Peyer's patch (tissue), 4 donors: ENCODE measurements around the gene SLU7. TPM values are rescaled to one million over a fixed set of nuclear protein-coding genes. Genes with fewer than 3 reads are reported as not detected.

ENCODE experiments used
- DNase-seq, 3 donors: peaks; one replicate each; pipeline ENCODE4 v3.0.0-alpha.2; 2017 to 2019
- H3K27ac ChIP-seq, 4 donors: fragments of 200-600 bp; sonication (generic); one replicate each; pipeline ENCODE4 v1.5.1; 2016 to 2019
- H3K27me3 ChIP-seq, 2 donors: fragments of 200-600 bp; sonication (generic); one replicate each; pipeline ENCODE4 v1.5.1; 2019
- H3K36me3 ChIP-seq, 3 donors: fragments of 200-600 bp; sonication (generic); one replicate each; pipeline ENCODE4 v1.5.1; 2016 to 2019
- H3K4me1 ChIP-seq, 4 donors: fragments of 200-600 bp; sonication (generic); one replicate each; pipeline ENCODE4 v1.5.1; 2016 to 2019
- H3K4me3 ChIP-seq, 4 donors: fragments of 200-600 bp; sonication (generic); 1 replicate in 3 of 4; 2 replicates in 1 of 4; pipeline ENCODE4 v1.5.1; 2016 to 2019; ENCODE audit warnings: mild to moderate bottlenecking in 1 of 4
- H3K9me3 ChIP-seq, 4 donors: fragments of 200-600 bp; sonication (generic); one replicate each; pipeline ENCODE4 v1.5.1; 2016 to 2019; ENCODE audit warnings: mild to moderate bottlenecking in 1 of 4
- CTCF ChIP-seq, 6 experiments: fragments of 450-650 bp in 4 of 6; fragments of 200-600 bp in 2 of 6; sonication (generic) in 1 of 6; IDR thresholded peaks; one replicate each; pipeline ENCODE4 v1.5.1; 2017 to 2019; ENCODE audit warnings: antibody characterized with exemption in 6 of 6, mild to moderate bottlenecking in 3 of 6, moderate library complexity in 1 of 6
- POLR2A ChIP-seq, 2 donors: fragments of 450-650 bp; IDR thresholded peaks; one replicate each; pipeline ENCODE4 v1.5.1; 2017; ENCODE audit warnings: antibody characterized with exemption in 2 of 2, mild to moderate bottlenecking in 2 of 2, moderate library complexity in 2 of 2
- total RNA-seq, 4 donors: library from RNA; depleted of rRNA; stranded (reverse); fragments of >200 nt; gene quantifications; one replicate each; pipeline ENCODE4 v1.1.0, GENCODE V29; 2016

Gene SLU7
- total RNA-seq, 4 donors from 2014 or later: 45.5 to 94.9 (median 61.1) TPM

GRCh38 chr5:160466116-160466515 lies 47.2 kb upstream of the SLU7 start:
- DNase-seq: no peak
- peaks cover 0 to 20% (median 2%) of the 10 kb centered on the region in 4 donors for H3K4me1 ChIP-seq
- H3K4me3 ChIP-seq: no peak overlapping the region
- H3K36me3 ChIP-seq: no peaks in the 10 kb centered on the region
- no peaks in the 10 kb centered on the region for H3K27me3 ChIP-seq
- no peak overlapping the region for H3K27ac ChIP-seq
- no peaks in the 10 kb centered on the region for H3K9me3 ChIP-seq
- TF ChIP-seq POLR2A (IDR thresholded peaks at IDR 0.05) (no peak), CTCF (IDR thresholded peaks at IDR 0.05) (no peak)

GRCh38 chr5:160464466-160464797 lies 45.6 kb upstream of the SLU7 start:
- Histone ChIP-seq H3K27me3 (no peaks in the 10 kb centered on the region), H3K9me3 (no peaks in the 10 kb centered on the region), H3K27ac (no peak overlapping the region), H3K4me3 (no peak overlapping the region), H3K4me1 (peaks cover 0 to 20% (median 2%) of the 10 kb centered on the region in 4 donors), H3K36me3 (no peaks in the 10 kb centered on the region)
- TF ChIP-seq CTCF (IDR thresholded peaks at IDR 0.05): no peak
- TF ChIP-seq POLR2A (IDR thresholded peaks at IDR 0.05): no peak
- no peak for DNase-seq

- TF ChIP-seq CTCF (IDR thresholded peaks at IDR 0.05) (no peak), POLR2A (IDR thresholded peaks at IDR 0.05) (no peak)
- Histone ChIP-seq H3K27me3 (no peaks in the 10 kb centered on the region), H3K9me3 (no peaks in the 10 kb centered on the region), H3K27ac (no peak overlapping the region), H3K4me3 (no peak overlapping the region), H3K36me3 (no peaks in the 10 kb centered on the region), H3K4me1 (peaks cover 0 to 20% (median 2%) of the 10 kb centered on the region in 4 donors)
- DNase-seq: peak in 1 of 3 donors; percentile 46
Measured at GRCh38 chr5:160463740-160464465, 45.0 kb upstream of the SLU7 start.

GRCh38 chr5:160463227-160463626 lies 44.3 kb upstream of the SLU7 start:
- H3K27ac ChIP-seq: no peak overlapping the region
- H3K4me3 ChIP-seq: no peak overlapping the region
- H3K27me3 ChIP-seq: no peaks in the 10 kb centered on the region
- TF ChIP-seq POLR2A (IDR thresholded peaks at IDR 0.05) (no peak), CTCF (IDR thresholded peaks at IDR 0.05) (no peak)
- no peaks in the 10 kb centered on the region for H3K9me3 ChIP-seq
- DNase-seq: no peak
- peaks cover 0 to 17% (median 2%) of the 10 kb centered on the region in 4 donors for H3K4me1 ChIP-seq
- H3K36me3 ChIP-seq: no peaks in the 10 kb centered on the region

GRCh38 chr5:160462167-160462566 lies 43.3 kb upstream of the SLU7 start:
- H3K9me3 ChIP-seq: no peaks in the 10 kb centered on the region
- H3K27ac ChIP-seq: no peak overlapping the region
- H3K36me3 ChIP-seq: no peaks in the 10 kb centered on the region
- DNase-seq: no peak
- H3K27me3 ChIP-seq: no peaks in the 10 kb centered on the region
- TF ChIP-seq CTCF (IDR thresholded peaks at IDR 0.05) (no peak), POLR2A (IDR thresholded peaks at IDR 0.05) (no peak)
- peaks cover 0 to 7% (median 2%) of the 10 kb centered on the region in 4 donors for H3K4me1 ChIP-seq
- H3K4me3 ChIP-seq: no peak overlapping the region
